HG02588 (cell line): ENCODE results near the gene THRB.

Source experiments
- ATAC-seq: cut with Tn5 transposase; IDR thresholded peaks from one replicate; pipeline ENCODE4 v1.9.1; 2021; ENCODE audit warnings: mild to moderate bottlenecking, moderate library complexity; ENCODE audit not compliant: unreplicated experiment

The THRB gene

DNA sequence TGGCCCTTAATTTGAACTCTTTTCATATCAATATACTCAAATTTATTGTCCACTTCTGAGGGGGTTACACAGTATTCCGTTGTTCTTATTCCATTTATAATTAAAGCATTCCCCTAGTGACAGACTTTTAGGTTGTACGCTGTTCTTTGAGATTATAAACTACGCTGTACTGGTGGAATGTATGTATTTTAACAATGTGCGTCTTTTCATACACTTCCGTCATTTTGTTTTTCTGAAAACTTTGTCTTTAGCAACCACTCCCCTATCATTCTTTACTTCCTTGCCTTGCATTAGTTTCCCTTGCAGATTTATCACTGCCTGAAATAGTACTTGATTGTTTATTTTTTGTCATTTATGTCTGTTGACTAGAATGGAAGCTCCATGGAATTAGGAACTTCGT lies 137.0 kb downstream of the THRB start:
- ATAC-seq = no peak

GRCh38 chr3:24355806-24356205 lies 138.8 kb downstream of the THRB start:
- ATAC-seq = no peak

GRCh38 chr3:24354230-24354629 lies 140.4 kb downstream of the THRB start:
- no peak for ATAC-seq

GRCh38 chr3:24352893-24353553 lies 141.6 kb downstream of the THRB start:
- no peak for ATAC-seq

GRCh38 chr3:24351779-24352469 lies 142.7 kb downstream of the THRB start:
- ATAC-seq = no peak

DNA sequence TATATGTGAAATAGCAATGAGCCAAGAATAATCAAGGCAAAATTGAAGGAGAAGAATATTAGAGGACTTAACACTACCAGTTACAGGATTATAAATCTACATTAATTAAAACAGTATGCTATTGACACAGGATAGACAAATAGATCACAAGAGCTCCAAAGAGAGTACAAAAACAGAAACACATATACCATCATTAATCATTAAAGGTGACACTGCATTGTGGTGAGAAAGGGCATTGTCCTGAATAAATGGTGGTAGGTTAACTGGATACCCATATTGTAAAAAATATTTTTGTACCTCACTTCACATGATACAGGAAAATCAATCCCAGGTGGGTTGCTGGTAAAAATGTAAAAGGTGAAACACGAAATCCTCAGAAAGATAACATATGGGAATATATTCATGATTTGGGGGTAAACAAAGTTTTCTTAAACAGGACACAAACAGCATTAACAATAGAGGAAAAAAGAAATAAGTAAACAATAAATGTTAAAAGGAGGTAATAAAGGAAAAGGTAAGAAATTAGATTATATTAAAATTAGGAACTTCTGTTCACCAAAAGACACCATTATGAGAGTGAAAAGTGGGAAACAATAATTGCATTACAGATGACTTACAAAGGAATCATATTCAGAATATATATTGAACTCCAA lies 145.2 kb downstream of the THRB start:
- no peak for ATAC-seq

GRCh38 chr3:24348348-24348747 lies 146.3 kb downstream of the THRB start:
- ATAC-seq = no peak

DNA sequence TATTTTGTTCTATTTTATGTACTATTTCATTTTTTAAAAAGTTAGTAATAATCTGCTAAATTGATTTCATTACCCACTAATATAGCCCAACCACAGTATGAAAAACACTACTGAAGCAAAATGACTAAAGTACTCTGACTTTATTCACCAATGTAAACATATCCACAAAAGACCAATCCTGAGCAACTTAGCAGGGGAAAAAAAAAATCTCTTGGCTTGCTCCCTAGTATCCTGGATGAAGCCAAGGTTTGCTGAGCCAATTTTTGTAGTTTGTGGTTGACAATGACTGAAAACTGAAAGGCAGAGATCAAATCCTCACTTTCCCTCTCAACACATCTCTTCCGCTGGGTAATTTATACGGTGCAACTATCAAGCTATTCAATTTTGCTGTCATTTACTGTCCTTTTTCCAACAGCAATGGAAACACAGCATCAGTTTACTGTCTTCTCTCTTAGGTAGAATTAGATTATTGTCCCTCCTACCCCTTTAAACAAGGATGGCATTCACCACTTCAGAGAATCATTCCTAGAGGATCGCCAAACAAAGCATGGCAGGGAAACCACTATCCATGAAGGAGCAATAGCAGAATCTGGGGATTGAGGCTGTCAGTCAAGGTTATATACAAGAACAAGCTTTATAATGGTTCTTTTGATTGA lies 149.7 kb downstream of the THRB start:
- ATAC-seq = no peak

GRCh38 chr3:24343084-24343783 lies 151.4 kb downstream of the THRB start:
- ATAC-seq = no peak

DNA sequence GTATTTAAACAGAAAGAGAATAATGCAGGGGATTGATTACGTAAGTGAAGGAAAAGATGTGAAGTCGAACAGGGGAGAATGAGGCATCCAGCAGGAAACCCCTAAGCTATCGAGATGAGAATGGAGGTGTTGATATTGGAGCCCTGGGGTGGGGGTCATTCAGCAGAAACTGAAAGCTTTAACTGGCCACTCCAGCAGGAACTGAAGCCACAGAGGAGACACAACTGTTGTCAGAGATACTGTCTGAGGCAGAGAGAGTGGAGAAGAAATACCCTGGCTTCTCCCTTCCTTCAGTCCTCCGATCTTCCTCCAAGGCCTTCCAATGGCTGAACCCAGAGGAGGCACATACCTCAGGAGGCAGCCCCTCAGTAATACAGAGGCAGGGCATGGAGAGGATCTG lies 152.4 kb downstream of the THRB start:
- no peak for ATAC-seq

GRCh38 chr3:24341668-24342067 lies 153.0 kb downstream of the THRB start:
- no peak for ATAC-seq

DNA sequence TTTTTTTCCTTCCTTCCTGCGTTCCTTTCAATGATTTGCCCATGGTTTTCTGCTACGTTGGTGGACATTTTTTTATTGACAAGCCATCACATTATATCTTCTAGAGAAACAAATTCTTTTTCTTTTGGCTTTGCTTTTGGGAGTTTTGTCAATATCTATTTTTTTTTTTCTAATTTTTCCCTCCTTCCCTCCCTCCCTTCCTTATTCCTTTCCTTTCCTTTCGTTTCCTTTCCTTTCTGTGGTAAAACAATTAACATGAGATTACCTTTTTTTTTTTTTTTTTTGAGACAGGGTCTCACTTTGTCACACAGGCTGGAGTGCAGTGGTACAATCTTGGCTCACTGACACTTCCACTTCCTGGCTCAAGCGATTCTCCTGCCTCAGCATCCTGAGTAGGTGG lies 153.7 kb downstream of the THRB start:
- ATAC-seq = no peak

- no peak for ATAC-seq
These were observed 154.5 kb downstream of the THRB start for GRCh38 chr3:24340161-24340560.

DNA sequence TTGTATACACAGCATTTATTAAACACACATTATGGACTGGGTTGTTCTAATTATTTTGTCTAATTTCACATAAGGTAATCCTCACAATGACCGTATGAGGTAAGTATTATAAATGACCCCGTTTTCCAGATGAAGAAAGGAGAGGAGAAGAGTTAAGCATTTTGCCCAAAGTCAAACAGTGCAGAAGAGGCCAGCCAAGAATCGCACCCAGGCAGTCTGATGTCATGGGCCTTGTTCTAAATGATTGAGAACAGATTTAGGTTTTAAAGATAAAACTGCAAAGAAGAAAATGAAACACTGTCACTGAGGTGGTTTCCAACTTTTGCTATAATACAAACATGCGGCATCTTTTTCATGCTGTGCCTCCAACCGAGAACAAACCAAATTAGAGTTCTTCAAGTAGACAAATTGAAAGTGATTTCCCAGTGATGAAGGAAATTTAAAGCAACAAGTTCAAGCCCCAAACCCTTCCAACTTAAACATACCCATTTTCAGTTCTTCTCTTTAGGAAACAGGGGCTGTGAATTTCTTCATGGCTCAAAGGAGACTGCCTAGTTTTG lies 155.3 kb downstream of the THRB start:
- no peak for ATAC-seq

GRCh38 chr3:24338409-24339130 lies 156.1 kb downstream of the THRB start:
- no peak for ATAC-seq

DNA sequence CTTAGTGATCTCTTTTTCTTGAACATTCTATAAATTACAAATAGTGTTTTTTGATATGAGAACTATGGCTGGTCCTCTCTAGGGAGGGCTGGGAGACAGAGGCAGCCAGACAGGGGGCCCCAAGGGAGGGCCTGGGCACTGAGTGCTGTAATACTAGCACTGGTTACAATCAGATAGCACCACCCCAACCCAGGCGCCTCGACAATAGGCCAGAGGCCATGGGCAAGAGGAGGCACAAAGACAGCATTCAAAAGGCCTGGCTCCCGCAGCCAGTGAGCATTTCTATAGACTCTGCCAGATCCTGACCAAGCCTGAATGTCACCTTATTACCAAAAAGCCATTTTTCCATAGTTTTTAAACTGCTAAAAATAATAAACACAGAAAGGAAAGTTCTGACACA lies 158.5 kb downstream of the THRB start:
- ATAC-seq = no peak

DNA sequence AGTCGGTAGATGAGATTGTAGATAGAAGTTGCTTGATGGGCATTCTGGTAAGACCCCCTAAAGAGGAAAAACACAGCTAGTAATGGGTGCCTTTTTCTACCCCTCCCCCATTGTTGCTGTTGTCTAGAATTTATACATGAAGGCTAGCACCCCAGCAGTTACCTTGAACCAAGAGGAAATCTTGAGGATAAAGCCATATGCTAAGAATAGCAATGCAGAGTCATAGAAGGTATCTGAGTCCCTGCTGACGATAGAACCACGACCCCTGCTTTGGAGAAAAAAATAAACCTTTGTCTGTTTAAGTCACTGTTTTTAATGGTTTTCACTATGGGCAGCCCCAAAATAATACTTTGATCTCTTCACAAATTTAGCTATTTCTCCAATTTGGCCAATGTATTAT lies 162.6 kb downstream of the THRB start:
- ATAC-seq = no peak

DNA sequence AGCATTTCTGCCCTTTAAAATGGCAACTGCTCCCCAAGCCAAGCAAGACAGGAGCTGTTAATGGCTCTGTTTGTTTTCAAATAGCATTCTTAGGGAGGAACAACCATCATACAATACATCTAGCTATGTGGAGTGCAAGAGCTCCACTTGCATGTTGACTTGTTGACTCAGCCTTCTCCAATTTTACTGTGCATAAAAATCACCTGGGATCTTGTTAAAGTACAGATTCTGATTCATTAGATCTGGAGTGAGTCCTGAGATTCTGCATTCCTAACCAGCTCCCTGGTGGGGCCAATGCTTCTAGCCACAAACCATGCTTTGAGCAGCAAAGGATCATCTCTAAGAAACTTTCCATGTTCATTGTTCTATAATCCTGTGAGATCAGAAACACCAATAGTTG lies 171.4 kb downstream of the THRB start:
- ATAC-seq = no peak

- no peak for ATAC-seq
These were observed 174.0 kb downstream of the THRB start for GRCh38 chr3:24320601-24321000.

GRCh38 chr3:24318677-24319287 lies 175.9 kb downstream of the THRB start:
- ATAC-seq = no peak
